Panc1 (cell line): ENCODE measurements around the gene CARNS1. TPM values are rescaled to one million over a fixed set of nuclear protein-coding genes. Genes with fewer than 3 reads are reported as not detected.

Experiments used
- ATAC-seq: fragments of 200-7000 bp; cut with Tn5 transposase; 2 replicates; pipeline ENCODE4 v1.9.1; 2020; ENCODE audit warnings: mild to moderate bottlenecking, moderate library complexity
- BruUV-seq: library from RNA; stranded (reverse); fragments of 400-500 nt; replicated peaks from 2 replicates; lab custom pipeline; 2021; lab: Mats Ljungman, UMichigan
- CTCF ChIA-PET: fragments of 300-600 bp; sonication (Branson Sonifier 250); formaldehyde crosslinking; loops from one replicate; lab custom pipeline; 2022; ENCODE audit warnings: antibody characterized with exemption; lab: Charles Lee
- POLR2A ChIA-PET: fragments of 300-600 bp; sonication (Branson Sonifier 250); formaldehyde crosslinking; loops from one replicate; lab custom pipeline; 2022; ENCODE audit warnings: antibody characterized with exemption; lab: Charles Lee
- DNase-seq: peaks from one replicate; pipeline ENCODE4 v3.0.0-alpha.2; 2010; ENCODE audit warnings: low read depth, low spot score
- H3K27ac ChIP-seq: 2 replicates; pipeline ENCODE4 v1.5.1; 2011; ENCODE audit warnings: mild to moderate bottlenecking, low read length, inconsistent platforms
- H3K27me3 ChIP-seq: fragments of 200-500 bp; sonication (Bioruptor generic); 2 replicates; pipeline ENCODE4 v1.6.0; 2014; ENCODE audit warnings: low read length, inconsistent platforms; ENCODE audit not compliant: control insufficient read depth, insufficient read depth
- H3K36me3 ChIP-seq: fragments of 200-500 bp; sonication (Bioruptor generic); 2 replicates; pipeline ENCODE4 v1.5.1; 2014; ENCODE audit warnings: inconsistent platforms, mild to moderate bottlenecking, low read length, moderate library complexity; ENCODE audit not compliant: control insufficient read depth, insufficient read depth
- H3K4me1 ChIP-seq: 2 replicates; pipeline ENCODE4 v1.5.1; 2011; ENCODE audit warnings: inconsistent platforms, mild to moderate bottlenecking, low read length, moderate library complexity; ENCODE audit not compliant: control insufficient read depth, insufficient read depth
- H3K4me3 ChIP-seq, 2 experiments: 2 replicates each; pipeline ENCODE4 v1.5.1; 2011 to 2012; ENCODE audit warnings: low read depth in 2 of 2, low read length in 2 of 2, mild to moderate bottlenecking in 2 of 2, inconsistent platforms in 1 of 2, moderate library complexity in 1 of 2
- H3K9me3 ChIP-seq: fragments of 200-500 bp; sonication (Bioruptor generic); 2 replicates; pipeline ENCODE4 v1.5.1; 2014; ENCODE audit warnings: low read depth, mild to moderate bottlenecking, inconsistent platforms, low read length, moderate library complexity; ENCODE audit not compliant: control insufficient read depth, insufficient read depth
- CTCF ChIP-seq: fragments of 450-650 bp; IDR thresholded peaks from 2 replicates; pipeline ENCODE4 v1.5.1; 2017; ENCODE audit warnings: mild to moderate bottlenecking
- POLR2AphosphoS5 ChIP-seq: IDR thresholded peaks from 2 replicates; pipeline ENCODE4 v1.6.1; 2012; ENCODE audit warnings: mild to moderate bottlenecking, low read depth, low read length, moderate library complexity
- REST ChIP-seq, 2 experiments: IDR thresholded peaks; 2 replicates each; pipeline ENCODE4 v1.6.1; 2011 to 2012; ENCODE audit warnings: low read depth in 2 of 2, control low read depth in 1 of 2, low read length in 1 of 2, mild to moderate bottlenecking in 1 of 2, moderate library complexity in 1 of 2; ENCODE audit not compliant: insufficient read depth in 1 of 2
- SIN3A ChIP-seq: IDR thresholded peaks from 2 replicates; pipeline ENCODE4 v1.6.1; 2012; ENCODE audit warnings: low read depth, mild to moderate bottlenecking, low read length, moderate library complexity, borderline replicate concordance; ENCODE audit not compliant: insufficient read depth
- TCF7L2 ChIP-seq: IDR thresholded peaks from 2 replicates; pipeline ENCODE4 v1.6.1; 2011; ENCODE audit warnings: mild to moderate bottlenecking, low read depth, low read length, inconsistent platforms
- in situ Hi-C: cut with HindIII; loops from 2 replicates; pipeline ENCODE4 v1.10.0; 2016; ENCODE audit warnings: low sequenced_read_pairs, low pct_unique_long_range_greater_than_20kb
- intact Hi-C: fragments of 100-400 bp; cut with micrococcal nuclease; formaldehyde crosslinking; loops from one replicate; pipeline ENCODE4 v1.10.0; 2022; ENCODE audit not compliant: unreplicated experiment
- total RNA-seq: library from RNA; stranded (reverse); gene quantifications from one replicate; pipeline ENCODE4 v1.2.1, GENCODE V29; 2021; ENCODE audit not compliant: unreplicated experiment

Gene CARNS1
- total RNA-seq, 1 experiment from 2014 or later, result 1.0 TPM

GRCh38 chr11:67404515-67405195, 10.8 kb upstream of the CARNS1 start:
- ChIA-PET POLR2A (no interaction called here), CTCF (no interaction called here)
- ATAC-seq (no peak), DNase-seq (no peak)
- no peaks in the 10 kb centered on the region for H3K27me3 ChIP-seq
- H3K4me1 ChIP-seq, result peaks cover 16% of the 10 kb centered on the region
- in situ Hi-C loops (no loop called here), intact Hi-C loops (no loop called here)
- BruUV-seq, result no TSS peak
- no peak overlapping the region for H3K27ac ChIP-seq
- H3K4me3 ChIP-seq, result no peak overlapping the region
- no peaks in the 10 kb centered on the region for H3K9me3 ChIP-seq
- H3K36me3 ChIP-seq, result no peaks in the 10 kb centered on the region; the same call in 1 of the 2 replicates
- TF ChIP-seq REST (IDR thresholded peaks at IDR 0.05; ENCODE audit: insufficient read depth in 1 of 2, low read depth in 2 of 2, low read length in 1 of 2) (no peak), TCF7L2 (no peak), CTCF (no peak), POLR2AphosphoS5 (no peak), SIN3A (no peak)

GRCh38 chr11:67405196-67405567, 10.3 kb upstream of the CARNS1 start:
- ChIA-PET POLR2A (no interaction called here), CTCF (interaction anchor here (0.5 kb wide), 1 partner anchor 236 kb away, joined by 5 read pairs; no protein-coding TSS in a partner anchor)
- DNase-seq (no peak), ATAC-seq (no peak)
- H3K9me3 ChIP-seq, result no peaks in the 10 kb centered on the region
- no peak for TF ChIP-seq REST (IDR thresholded peaks at IDR 0.05; ENCODE audit: insufficient read depth in 1 of 2, low read depth in 2 of 2, low read length in 1 of 2)
- no peak for TF ChIP-seq CTCF
- no peak for TF ChIP-seq TCF7L2
- TF ChIP-seq SIN3A, result no peak
- no peak for TF ChIP-seq POLR2AphosphoS5
- H3K27ac ChIP-seq, result no peak overlapping the region
- H3K36me3 ChIP-seq, result no peaks in the 10 kb centered on the region; the same call in 1 of the 2 replicates
- H3K27me3 ChIP-seq, result no peaks in the 10 kb centered on the region
- H3K4me3 ChIP-seq, result no peak overlapping the region
- BruUV-seq, result no TSS peak
- peaks cover 13% of the 10 kb centered on the region for H3K4me1 ChIP-seq
- in situ Hi-C loops (no loop called here), intact Hi-C loops (no loop called here)
